Fibroblast of pulmonary artery (primary cell): ENCODE data around the gene NRSN1.
A peak's percentile ranks its signal among the peaks of the same experiment; 100 is the strongest.

Experiments
- DNase-seq: peaks from one replicate; pipeline ENCODE4 v3.0.0-alpha.2; 2010; ENCODE audit warnings: low read depth
- H3K4me3 ChIP-seq: replicated peaks from 2 replicates; pipeline ENCODE4 v1.5.1; 2011; ENCODE audit warnings: low read depth, mild to moderate bottlenecking, control low read depth, low read length, moderate library complexity
- CTCF ChIP-seq: IDR thresholded peaks from 2 replicates; pipeline ENCODE4 v1.5.1; 2011; ENCODE audit warnings: mild to moderate bottlenecking, control low read depth, low read length, inconsistent platforms; ENCODE audit errors: missing control alignments

Gene NRSN1

GRCh38 chr6:24110417-24110816 is 15.6 kb upstream of the NRSN1 start:
- DNase-seq = no peak
- no peak overlapping the region for H3K4me3 ChIP-seq
- no peak for TF ChIP-seq CTCF

- DNase-seq = no peak
- no peak for TF ChIP-seq CTCF
- no peak overlapping the region for H3K4me3 ChIP-seq
These were observed 12.1 kb upstream of the NRSN1 start for GRCh38 chr6:24113891-24114290.

GRCh38 chr6:24117021-24117420 is 9.0 kb upstream of the NRSN1 start:
- TF ChIP-seq CTCF = no peak

GRCh38 chr6:24122139-24122538 is 3.9 kb upstream of the NRSN1 start:
- no peak overlapping the region for H3K4me3 ChIP-seq
- no peak for TF ChIP-seq CTCF
- DNase-seq = no peak

More at GRCh38 chr6:24117021-24117420, 9.0 kb upstream of the NRSN1 start:
- DNase-seq = no peak
- H3K4me3 ChIP-seq = no peak overlapping the region

- H3K4me3 ChIP-seq = no peak overlapping the region
- no peak for TF ChIP-seq CTCF
- peak; percentile 62 for DNase-seq
These were observed 674 bp downstream of the NRSN1 start for GRCh38 chr6:24126586-24127192.

- TF ChIP-seq CTCF = no peak
- no peak overlapping the region for H3K4me3 ChIP-seq
- no peak for DNase-seq
These were observed 1.3 kb downstream of the NRSN1 start for GRCh38 chr6:24127316-24127715.

- no peak for TF ChIP-seq CTCF
- DNase-seq = no peak
- no peak overlapping the region for H3K4me3 ChIP-seq
These were observed 5.7 kb downstream of the NRSN1 start for GRCh38 chr6:24131751-24132150.
